Breast epithelium (tissue), 4 donors: Measurements from ENCODE around the gene TASP1. TPM values are rescaled to one million over a fixed set of nuclear protein-coding genes. Genes with fewer than 3 reads are reported as not detected.
A peak's percentile ranks its signal among the peaks of the same experiment; 100 is the strongest.

Source experiments
- DNase-seq, 2 donors: peaks; one replicate each; pipeline ENCODE4 v3.0.0-alpha.2; 2019; ENCODE audit warnings: low spot score in 2 of 2
- H3K27ac ChIP-seq, 2 donors: fragments of 200-600 bp; sonication (generic) in 1 of 2; one replicate each; pipeline ENCODE4 v1.5.1; 2016 to 2019; ENCODE audit warnings: mild to moderate bottlenecking in 1 of 2
- H3K27me3 ChIP-seq, 2 donors: fragments of 200-600 bp; sonication (generic) in 1 of 2; one replicate each; pipeline versions ENCODE4 v1.5.1 to v1.6.0; 2017 to 2019; ENCODE audit warnings: control low read depth in 1 of 2, mild to moderate bottlenecking in 1 of 2
- H3K36me3 ChIP-seq: fragments of 200-600 bp; one replicate; pipeline ENCODE4 v1.5.1; 2019
- H3K4me1 ChIP-seq, 2 donors: fragments of 200-600 bp; sonication (generic); one replicate each; pipeline ENCODE4 v1.5.1; 2016 to 2019; ENCODE audit warnings: control low read depth in 1 of 2
- H3K4me3 ChIP-seq, 3 donors: fragments of 200-600 bp; sonication (generic); 1 replicate in 2 of 3; 2 replicates in 1 of 3; pipeline ENCODE4 v1.5.1; 2016 to 2019; ENCODE audit warnings: mild to moderate bottlenecking in 3 of 3, moderate library complexity in 2 of 3
- H3K9me3 ChIP-seq, 2 donors: fragments of 200-600 bp; sonication (generic) in 1 of 2; one replicate each; pipeline ENCODE4 v1.5.1; 2016 to 2019; ENCODE audit warnings: control low read depth in 1 of 2
- POLR2A ChIP-seq: fragments of 450-650 bp; IDR thresholded peaks from one replicate; pipeline ENCODE4 v1.6.1; 2016; ENCODE audit warnings: antibody characterized with exemption, mild to moderate bottlenecking, moderate library complexity
- POLR2AphosphoS5 ChIP-seq, 3 donors: sonication (generic); formaldehyde crosslinking; IDR thresholded peaks; one replicate each; pipeline ENCODE4 v1.6.1; 2017; ENCODE audit warnings: antibody characterized with exemption in 3 of 3
- intact Hi-C: fragments of 100-400 bp; cut with DNase I; formaldehyde crosslinking; loops from one replicate; pipeline ENCODE4 v1.15.1; 2023; ENCODE audit warnings: low total_unique reads
- total RNA-seq, 3 donors: library from RNA; depleted of rRNA; stranded (reverse); fragments of >200 nt; gene quantifications; one replicate each; pipeline ENCODE4 v1.1.0, GENCODE V29; 2016
- TF ChIP-seq, protein P1 (sequence below), 3 donors: fragments of 450-650 bp; IDR thresholded peaks; one replicate each; pipeline ENCODE4 v1.5.1; 2016 to 2017; ENCODE audit warnings: antibody characterized with exemption in 3 of 3, mild to moderate bottlenecking in 3 of 3, moderate library complexity in 3 of 3

TASP1 gene
- total RNA-seq = 10 to 100 TPM; 12.0 to 26.1 (median 19.0) TPM

- H3K9me3 ChIP-seq = no peaks in the 10 kb centered on the region
- peak within 1 kb of the TSS; percentile 82 to 95 (median 90) for H3K4me3 ChIP-seq
- intact Hi-C loops = no loop called here
- DNase-seq = peak; percentile 97 to 99
- H3K4me1 ChIP-seq = no peaks in the 10 kb centered on the region
- TF ChIP-seq POLR2AphosphoS5 (IDR thresholded peaks at IDR 0.05) (peak; percentile 64 to 85 (median 69)), POLR2A (peak; percentile 49)
- TF ChIP-seq, protein P1, sequence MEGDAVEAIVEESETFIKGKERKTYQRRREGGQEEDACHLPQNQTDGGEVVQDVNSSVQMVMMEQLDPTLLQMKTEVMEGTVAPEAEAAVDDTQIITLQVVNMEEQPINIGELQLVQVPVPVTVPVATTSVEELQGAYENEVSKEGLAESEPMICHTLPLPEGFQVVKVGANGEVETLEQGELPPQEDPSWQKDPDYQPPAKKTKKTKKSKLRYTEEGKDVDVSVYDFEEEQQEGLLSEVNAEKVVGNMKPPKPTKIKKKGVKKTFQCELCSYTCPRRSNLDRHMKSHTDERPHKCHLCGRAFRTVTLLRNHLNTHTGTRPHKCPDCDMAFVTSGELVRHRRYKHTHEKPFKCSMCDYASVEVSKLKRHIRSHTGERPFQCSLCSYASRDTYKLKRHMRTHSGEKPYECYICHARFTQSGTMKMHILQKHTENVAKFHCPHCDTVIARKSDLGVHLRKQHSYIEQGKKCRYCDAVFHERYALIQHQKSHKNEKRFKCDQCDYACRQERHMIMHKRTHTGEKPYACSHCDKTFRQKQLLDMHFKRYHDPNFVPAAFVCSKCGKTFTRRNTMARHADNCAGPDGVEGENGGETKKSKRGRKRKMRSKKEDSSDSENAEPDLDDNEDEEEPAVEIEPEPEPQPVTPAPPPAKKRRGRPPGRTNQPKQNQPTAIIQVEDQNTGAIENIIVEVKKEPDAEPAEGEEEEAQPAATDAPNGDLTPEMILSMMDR (IDR thresholded peaks at IDR 0.05) = no peak
- H3K27me3 ChIP-seq = no peaks in the 10 kb centered on the region
- no peaks in the 10 kb centered on the region for H3K36me3 ChIP-seq
- H3K27ac ChIP-seq = peak within 1 kb of the TSS; percentile 90 to 92
These were observed at the start of gene TASP1 for GRCh38 chr20:13638496-13639149. TASP1 (minus strand) TSS chr20:13638932; CDS start chr20:13630078, 8,854 bp downstream.

DNA sequence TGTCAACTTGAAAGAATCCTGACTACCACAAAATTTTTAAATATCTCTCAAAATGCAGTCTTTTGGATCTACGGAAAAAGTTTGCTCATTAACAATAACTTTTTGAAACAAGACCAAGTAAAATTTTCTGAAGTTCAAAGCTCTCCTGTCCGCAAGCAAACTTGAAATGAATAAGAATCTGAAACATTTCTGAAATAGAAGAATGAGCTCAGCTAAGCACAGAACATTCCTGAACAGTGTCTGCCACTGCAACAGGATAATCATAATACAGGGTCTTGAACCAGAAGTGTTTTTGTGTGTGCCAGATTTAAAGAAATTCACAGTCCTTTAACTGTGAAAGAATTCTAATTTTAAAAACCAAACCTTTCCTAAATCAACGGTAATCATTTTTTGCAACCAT is 49.1 kb upstream of the TASP1 start:
- Histone ChIP-seq H3K4me3 (no peak overlapping the region), H3K27ac (no peak overlapping the region), H3K9me3 (no peaks in the 10 kb centered on the region), H3K36me3 (no peaks in the 10 kb centered on the region), H3K27me3 (no peaks in the 10 kb centered on the region), H3K4me1 (no peaks in the 10 kb centered on the region)
- no peak for TF ChIP-seq POLR2AphosphoS5 (IDR thresholded peaks at IDR 0.05)
- TF ChIP-seq, protein P1 (IDR thresholded peaks at IDR 0.05) = no peak
- TF ChIP-seq POLR2A = no peak
- intact Hi-C loops = no loop called here
- DNase-seq = no peak

DNA sequence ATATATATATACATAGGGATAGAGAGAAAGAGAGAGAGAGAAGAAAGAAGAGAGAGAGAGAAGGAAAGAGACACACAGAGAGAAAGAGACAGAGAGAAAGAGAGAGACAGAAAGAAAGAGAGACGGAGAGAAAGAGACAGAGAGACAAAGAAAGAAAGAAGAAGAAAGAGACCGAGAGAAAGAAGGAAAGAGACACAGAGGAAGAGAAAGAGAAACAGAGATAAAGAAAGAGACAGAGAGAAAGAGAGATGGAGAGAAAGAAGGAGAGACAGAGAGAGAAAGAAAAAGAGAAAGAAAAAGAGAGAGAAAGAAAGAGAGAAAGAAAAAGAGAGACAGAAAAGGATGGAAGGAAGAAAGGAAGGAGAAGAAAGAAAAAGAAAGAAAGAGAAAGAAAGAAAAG is 46.9 kb upstream of the TASP1 start:
- H3K36me3 ChIP-seq = no peaks in the 10 kb centered on the region
- no peaks in the 10 kb centered on the region for H3K4me1 ChIP-seq
- DNase-seq = no peak
- no peak overlapping the region for H3K4me3 ChIP-seq
- no peaks in the 10 kb centered on the region for H3K27me3 ChIP-seq
- no peak overlapping the region for H3K27ac ChIP-seq
- no peaks in the 10 kb centered on the region for H3K9me3 ChIP-seq
- intact Hi-C loops = no loop called here
- TF ChIP-seq POLR2A (no peak), POLR2AphosphoS5 (IDR thresholded peaks at IDR 0.05) (no peak)
- TF ChIP-seq, protein P1 (IDR thresholded peaks at IDR 0.05) = no peak

DNA sequence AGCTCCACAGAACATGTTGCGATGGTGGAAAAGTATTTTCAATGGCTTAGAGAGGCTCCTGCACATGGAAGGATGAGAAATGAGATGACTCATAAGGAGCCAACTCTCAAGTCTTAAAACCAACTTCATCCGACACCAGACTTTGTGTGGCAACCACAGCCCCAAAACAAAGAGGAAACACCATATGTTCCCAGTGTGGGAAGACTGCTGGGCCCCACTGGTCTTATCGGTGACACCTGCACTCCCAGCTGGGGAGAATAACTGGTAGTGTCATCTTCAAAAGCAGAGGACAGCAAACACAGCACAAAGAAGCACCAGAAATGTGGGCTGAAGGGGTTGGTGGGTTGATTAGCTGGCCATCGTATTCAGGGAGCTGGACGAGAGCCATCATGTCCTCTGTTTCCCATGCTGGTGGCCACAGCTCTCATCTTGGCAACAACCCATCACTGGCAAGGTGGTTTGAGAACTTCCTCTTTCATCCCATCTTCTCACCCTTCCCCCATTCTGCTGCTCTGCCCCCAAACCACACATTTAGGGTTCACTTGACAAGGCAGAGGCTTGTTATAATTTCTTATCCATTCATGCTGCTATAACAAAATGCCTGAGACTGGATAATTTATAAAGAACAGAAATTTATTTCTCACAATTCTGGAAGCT is 46.0 kb upstream of the TASP1 start:
- Histone ChIP-seq H3K27me3 (no peaks in the 10 kb centered on the region), H3K36me3 (no peaks in the 10 kb centered on the region), H3K4me3 (no peak overlapping the region), H3K27ac (no peak overlapping the region), H3K4me1 (no peaks in the 10 kb centered on the region), H3K9me3 (no peaks in the 10 kb centered on the region)
- DNase-seq = no peak
- intact Hi-C loops = no loop called here
- no peak for TF ChIP-seq POLR2A
- TF ChIP-seq, protein P1 (IDR thresholded peaks at IDR 0.05) = no peak
- TF ChIP-seq POLR2AphosphoS5 (IDR thresholded peaks at IDR 0.05) = no peak

DNA sequence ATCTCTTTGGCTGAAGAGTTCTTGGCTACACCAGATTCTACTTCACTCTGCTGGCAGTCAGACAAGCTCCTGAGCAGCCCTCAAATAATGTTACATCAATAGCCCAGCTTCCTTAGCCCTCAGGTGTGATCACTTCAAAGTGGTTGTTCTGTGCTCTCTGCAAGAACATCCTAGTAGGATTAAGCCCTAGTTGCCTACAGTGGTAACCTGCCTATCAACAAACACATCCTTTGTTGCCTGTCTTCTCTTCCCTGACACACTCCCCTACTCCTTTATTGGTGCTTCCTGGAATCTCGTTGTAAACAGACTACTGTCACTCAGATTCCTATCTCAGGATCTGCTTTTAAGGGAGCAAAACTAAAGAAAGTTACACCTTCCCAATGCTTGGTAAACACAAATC is 45.1 kb upstream of the TASP1 start:
- Histone ChIP-seq H3K9me3 (no peaks in the 10 kb centered on the region), H3K36me3 (no peaks in the 10 kb centered on the region), H3K27ac (no peak overlapping the region), H3K4me1 (no peaks in the 10 kb centered on the region), H3K27me3 (no peaks in the 10 kb centered on the region), H3K4me3 (no peak overlapping the region)
- DNase-seq = no peak
- TF ChIP-seq POLR2AphosphoS5 (IDR thresholded peaks at IDR 0.05) (no peak), POLR2A (no peak)
- TF ChIP-seq, protein P1 (IDR thresholded peaks at IDR 0.05) = no peak
- intact Hi-C loops = no loop called here
